HCT116 (cell line): ENCODE data around the gene IL15. TPM values are rescaled to one million over a fixed set of nuclear protein-coding genes. Genes with fewer than 3 reads are reported as not detected.

ENCODE experiments used
- ATAC-seq: fragments of 200-7000 bp; cut with Tn5 transposase; 2 replicates; pipeline ENCODE4 v1.9.1; 2020; ENCODE audit warnings: mild to moderate bottlenecking, moderate library complexity
- BruUV-seq: library from RNA; stranded (reverse); fragments of 400-500 nt; replicated peaks from 2 replicates; lab custom pipeline; 2021; lab: Mats Ljungman, UMichigan
- CTCF ChIA-PET: fragments of 300-600 bp; sonication (Branson Sonifier 250); formaldehyde crosslinking; loops from one replicate; lab custom pipeline; 2021; ENCODE audit warnings: antibody characterized with exemption; lab: Charles Lee
- POLR2A ChIA-PET: fragments of 300-600, 350-600 bp; sonication (Branson Sonifier 250); formaldehyde crosslinking; loops from one replicate; lab custom pipeline; 2021; ENCODE audit warnings: antibody characterized with exemption; lab: Charles Lee
- RAD21 ChIA-PET, 2 experiments: fragments of 300-600 bp; sonication (Branson Sonifier 250); formaldehyde crosslinking; loops; one replicate each; lab custom pipeline; 2023; ENCODE audit warnings: low total read pairs in 2 of 2; ENCODE audit not compliant: uncharacterized antibody in 2 of 2, unreplicated experiment in 2 of 2, low non-redundant PET in 1 of 2; lab: Charles Lee
- DNase-seq: peaks from one replicate; pipeline ENCODE4 v3.0.0-alpha.2; 2010; ENCODE audit warnings: low read depth, low spot score
- H2AFZ ChIP-seq: fragments of 200-600 bp; shearing (Covaris generic), sonication (generic); 2 replicates; pipeline ENCODE4 v1.6.1; 2017; ENCODE audit warnings: low read depth, mixed run types, mixed read lengths, antibody characterized with exemption, low read length; ENCODE audit not compliant: poor library complexity, severe bottlenecking
- H3K27ac ChIP-seq: 2 replicates; pipeline ENCODE4 v1.5.1; 2012; ENCODE audit warnings: low read depth, low read length
- H3K27me3 ChIP-seq: fragments of 200-600 bp; sonication (generic); 2 replicates; pipeline ENCODE4 v1.6.1; 2016; ENCODE audit warnings: mixed run types, low read length, mixed read lengths; ENCODE audit not compliant: insufficient read depth
- H3K36me3 ChIP-seq, 2 experiments: fragments of 200-500 bp in 1 of 2; fragments of 200-600 bp in 1 of 2; sonication (Bioruptor generic) in 1 of 2; sonication (generic) in 1 of 2; 2 replicates each; pipeline versions ENCODE4 v1.5.1 to v1.6.1; 2014 to 2016; ENCODE audit warnings: low read length in 2 of 2, inconsistent platforms in 1 of 2, mixed read lengths in 1 of 2, mixed run types in 1 of 2; ENCODE audit not compliant: insufficient read depth in 2 of 2, control insufficient read depth in 1 of 2
- H3K4me1 ChIP-seq, 2 experiments: fragments of 200-600 bp in 1 of 2; sonication (generic) in 1 of 2; 2 replicates each; pipeline versions ENCODE4 v1.5.1 to v1.6.1; 2012 to 2017; ENCODE audit warnings: low read length in 2 of 2, inconsistent platforms in 1 of 2, mild to moderate bottlenecking in 1 of 2, mixed read lengths in 1 of 2, mixed run types in 1 of 2, moderate library complexity in 1 of 2; ENCODE audit not compliant: insufficient read depth in 2 of 2, control insufficient read depth in 1 of 2
- H3K4me2 ChIP-seq: fragments of 200-600 bp; sonication (generic); 2 replicates; pipeline ENCODE4 v1.6.1; 2017; ENCODE audit warnings: mixed run types, low read length, mixed read lengths
- H3K4me3 ChIP-seq, 2 experiments: fragments of 200-600 bp in 1 of 2; sonication (generic) in 1 of 2; replicated peaks in 1 of 2; 2 replicates each; pipeline ENCODE4 v1.5.1; 2011 to 2016; ENCODE audit warnings: low read length in 2 of 2, control low read depth in 1 of 2, low read depth in 1 of 2, mild to moderate bottlenecking in 1 of 2, mixed read lengths in 1 of 2, mixed run types in 1 of 2
- H3K79me2 ChIP-seq: fragments of 200-600 bp; sonication (generic); 2 replicates; pipeline ENCODE4 v1.6.1; 2017; ENCODE audit warnings: mild to moderate bottlenecking, mixed run types, low read length, moderate library complexity, mixed read lengths; ENCODE audit not compliant: insufficient read depth
- H3K9ac ChIP-seq: fragments of 200-600 bp; sonication (generic); 2 replicates; pipeline ENCODE4 v1.6.1; 2016; ENCODE audit warnings: low read length, mixed read lengths
- H3K9me2 ChIP-seq: fragments of 200-600 bp; sonication (generic), shearing (Covaris generic); 2 replicates; pipeline ENCODE4 v1.6.1; 2017; ENCODE audit warnings: mixed run types, mild to moderate bottlenecking, moderate library complexity; ENCODE audit not compliant: insufficient read depth
- H3K9me3 ChIP-seq, 2 experiments: fragments of 200-500 bp in 1 of 2; fragments of 200-600 bp in 1 of 2; sonication (Bioruptor generic) in 1 of 2; sonication (generic) in 1 of 2; 2 replicates each; pipeline ENCODE4 v1.6.1; 2014 to 2017; ENCODE audit warnings: low read length in 2 of 2, mixed read lengths in 2 of 2, inconsistent platforms in 1 of 2, low read depth in 1 of 2, mild to moderate bottlenecking in 1 of 2, mixed run types in 1 of 2, moderate library complexity in 1 of 2; ENCODE audit not compliant: control insufficient read depth in 1 of 2, insufficient read depth in 1 of 2
- H4K20me1 ChIP-seq: fragments of 200-600 bp; sonication (generic), shearing (Covaris generic); 2 replicates; pipeline ENCODE4 v1.6.1; 2017; ENCODE audit warnings: mixed run types, mild to moderate bottlenecking, moderate library complexity; ENCODE audit not compliant: insufficient read depth
- CBX3 ChIP-seq: IDR thresholded peaks from 2 replicates; pipeline ENCODE4 v1.6.1; 2012; ENCODE audit warnings: low read depth
- CEBPB ChIP-seq: IDR thresholded peaks from 2 replicates; pipeline ENCODE4 v1.6.1; 2012; ENCODE audit warnings: low read depth
- ELF1 ChIP-seq: IDR thresholded peaks from 2 replicates; pipeline ENCODE4 v1.6.1; 2012; ENCODE audit warnings: low read depth, borderline replicate concordance
- EZH2phosphoT487 ChIP-seq: fragments of 200-600 bp; IDR thresholded peaks from 2 replicates; pipeline ENCODE4 v1.6.1; 2018; ENCODE audit warnings: antibody characterized with exemption, borderline replicate concordance
- FOSL1 ChIP-seq: IDR thresholded peaks from 2 replicates; pipeline ENCODE4 v1.6.1; 2012; ENCODE audit warnings: low read depth
- JUND ChIP-seq: IDR thresholded peaks from 2 replicates; pipeline ENCODE4 v1.6.1; 2012
- POLR2A ChIP-seq: IDR thresholded peaks from 2 replicates; pipeline ENCODE4 v1.7.0; 2011; ENCODE audit warnings: borderline replicate concordance; ENCODE audit not compliant: insufficient read depth, insufficient read length; ENCODE audit errors: extremely low read depth
- POLR2AphosphoS5 ChIP-seq: IDR thresholded peaks from 2 replicates; pipeline ENCODE4 v1.6.1; 2011; ENCODE audit warnings: mild to moderate bottlenecking, low read depth, low read length, moderate library complexity
- RAD21 ChIP-seq: IDR thresholded peaks from 2 replicates; pipeline ENCODE4 v1.6.1; 2012; ENCODE audit warnings: low read depth, mild to moderate bottlenecking
- SP1 ChIP-seq: IDR thresholded peaks from 2 replicates; pipeline ENCODE4 v1.6.1; 2012; ENCODE audit warnings: low read depth
- SRF ChIP-seq: IDR thresholded peaks from 2 replicates; pipeline ENCODE4 v1.6.1; 2012; ENCODE audit warnings: low read depth
- TCF7L2 ChIP-seq: IDR thresholded peaks from 2 replicates; pipeline ENCODE4 v1.7.0; 2011; ENCODE audit warnings: borderline replicate concordance, inconsistent platforms; ENCODE audit not compliant: insufficient read depth, insufficient read length; ENCODE audit errors: extremely low read depth
- YY1 ChIP-seq: IDR thresholded peaks from 2 replicates; pipeline ENCODE4 v1.6.1; 2011; ENCODE audit warnings: low read length, low read depth, moderate library complexity, mild to moderate bottlenecking; ENCODE audit not compliant: insufficient replicate concordance; ENCODE audit errors: extremely low read depth
- ZFX ChIP-seq: fragments of 450-650 bp; IDR thresholded peaks from 2 replicates; pipeline ENCODE4 v1.6.1; 2017
- ZNF274 ChIP-seq: fragments of 200-500 bp; sonication (Bioruptor generic); IDR thresholded peaks from 2 replicates; pipeline ENCODE4 v1.6.1; 2014; ENCODE audit warnings: mild to moderate bottlenecking, low read depth, low read length, inconsistent platforms
- intact Hi-C: fragments of 100-400 bp; cut with micrococcal nuclease; formaldehyde crosslinking; loops from 2 replicates; pipeline ENCODE4 v1.10.0; 2022
- total RNA-seq: library from RNA; stranded (reverse); gene quantifications from one replicate; pipeline ENCODE4 v1.2.1, GENCODE V29; 2021; ENCODE audit not compliant: unreplicated experiment
- TF ChIP-seq, protein P1 (sequence below): IDR thresholded peaks from 2 replicates; pipeline ENCODE4 v1.6.1; 2011; ENCODE audit warnings: mild to moderate bottlenecking, low read length, moderate library complexity; ENCODE audit not compliant: insufficient replicate concordance; ENCODE audit errors: extremely low read depth

Gene IL15
- total RNA-seq, 1 experiment from 2014 or later, result 1.2 TPM

GRCh38 chr4:141645611-141646340, 9.4 kb downstream of the IL15 start:
- Histone ChIP-seq H3K9ac (no peak overlapping the region), H3K9me2 (no peaks in the 10 kb centered on the region), H3K4me1 (peaks cover 0 to 19% of the 10 kb centered on the region in 2 experiments; a peak in 2 of 4 replicates), H3K27ac (no peak overlapping the region), H3K4me2 (no peak overlapping the region), H3K27me3 (no peaks in the 10 kb centered on the region), H2AFZ (no peak overlapping the region), H3K36me3 (no peaks in the 10 kb centered on the region), H3K4me3 (no peak overlapping the region), H4K20me1 (no peaks in the 10 kb centered on the region), H3K79me2 (no peaks in the 10 kb centered on the region), H3K9me3 (no peaks in the 10 kb centered on the region)
- intact Hi-C loops, result no loop called here
- BruUV-seq, result no TSS peak
- RAD21 ChIA-PET, result no interaction called here
- DNase-seq (no peak), ATAC-seq (no peak)
- TF ChIP-seq EZH2phosphoT487 (no peak), CEBPB (no peak), SP1 (no peak), JUND (no peak), CBX3 (no peak), POLR2A (no peak)
- CTCF ChIA-PET, result no interaction called here
- POLR2A ChIA-PET, result no interaction called here

GRCh38 chr4:141646969-141647368, 10.6 kb downstream of the IL15 start:
- ChIA-PET RAD21 (no interaction called here), CTCF (no interaction called here), POLR2A (no interaction called here)
- Histone ChIP-seq H3K79me2 (no peaks in the 10 kb centered on the region), H4K20me1 (no peaks in the 10 kb centered on the region), H3K4me3 (no peak overlapping the region), H3K4me2 (no peak overlapping the region), H3K9ac (no peak overlapping the region), H3K4me1 (peaks cover 0 to 19% of the 10 kb centered on the region in 2 experiments; a peak in 2 of 4 replicates), H3K9me3 (no peaks in the 10 kb centered on the region), H3K27ac (no peak overlapping the region), H3K36me3 (no peaks in the 10 kb centered on the region), H3K9me2 (no peaks in the 10 kb centered on the region), H2AFZ (no peak overlapping the region), H3K27me3 (no peaks in the 10 kb centered on the region)
- BruUV-seq, result no TSS peak
- ATAC-seq (no peak), DNase-seq (no peak)
- TF ChIP-seq CBX3 (no peak), EZH2phosphoT487 (no peak), POLR2AphosphoS5 (no peak), SP1 (no peak), YY1 (no peak), ELF1 (no peak), ZNF274 (no peak), FOSL1 (no peak), TCF7L2 (no peak), ZFX (no peak), RAD21 (no peak), SRF (no peak)
- TF ChIP-seq, protein P1, sequence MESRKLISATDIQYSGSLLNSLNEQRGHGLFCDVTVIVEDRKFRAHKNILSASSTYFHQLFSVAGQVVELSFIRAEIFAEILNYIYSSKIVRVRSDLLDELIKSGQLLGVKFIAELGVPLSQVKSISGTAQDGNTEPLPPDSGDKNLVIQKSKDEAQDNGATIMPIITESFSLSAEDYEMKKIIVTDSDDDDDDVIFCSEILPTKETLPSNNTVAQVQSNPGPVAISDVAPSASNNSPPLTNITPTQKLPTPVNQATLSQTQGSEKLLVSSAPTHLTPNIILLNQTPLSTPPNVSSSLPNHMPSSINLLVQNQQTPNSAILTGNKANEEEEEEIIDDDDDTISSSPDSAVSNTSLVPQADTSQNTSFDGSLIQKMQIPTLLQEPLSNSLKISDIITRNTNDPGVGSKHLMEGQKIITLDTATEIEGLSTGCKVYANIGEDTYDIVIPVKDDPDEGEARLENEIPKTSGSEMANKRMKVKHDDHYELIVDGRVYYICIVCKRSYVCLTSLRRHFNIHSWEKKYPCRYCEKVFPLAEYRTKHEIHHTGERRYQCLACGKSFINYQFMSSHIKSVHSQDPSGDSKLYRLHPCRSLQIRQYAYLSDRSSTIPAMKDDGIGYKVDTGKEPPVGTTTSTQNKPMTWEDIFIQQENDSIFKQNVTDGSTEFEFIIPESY, result no peak
- intact Hi-C loops, result no loop called here
